ENCODE measurements around the gene TMPRSS7.
"Not testable (repeated sequence)": the region's sequence is repeated elsewhere in the genome, so short reads cannot be mapped to it uniquely, and the experiment has no call there.

DNA sequence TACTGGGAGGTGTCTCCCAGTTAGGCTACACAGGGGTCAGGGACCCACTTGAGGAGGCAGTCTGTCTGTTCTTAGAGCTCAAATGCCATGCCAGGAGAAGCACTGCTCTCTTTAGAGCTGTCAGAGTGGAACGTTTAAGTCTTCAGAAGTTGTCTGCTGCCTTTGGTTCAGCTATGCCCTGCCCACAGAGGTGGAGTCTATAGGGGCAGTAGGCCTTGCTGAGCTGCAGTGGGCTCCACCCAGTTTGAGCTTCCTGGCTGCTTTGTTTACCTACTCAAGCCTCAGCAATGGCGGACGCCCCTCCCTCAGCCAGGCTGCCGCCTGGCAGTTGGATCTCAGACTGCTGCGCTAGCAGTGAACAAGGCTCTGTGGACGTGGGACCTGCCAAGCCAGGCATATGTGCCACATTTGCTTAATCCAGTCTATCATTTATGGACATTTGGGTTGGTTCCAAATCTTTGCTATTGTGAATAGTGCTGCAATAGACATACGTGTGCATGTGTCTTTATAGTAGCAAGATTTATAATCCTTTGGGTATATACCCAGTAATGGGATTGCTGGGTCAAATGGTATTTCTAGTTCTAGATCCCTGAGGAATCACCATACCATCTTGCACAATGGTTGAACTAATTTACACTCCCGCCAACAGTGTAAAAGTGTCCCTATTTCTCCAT is 38.0 kb downstream of the TMPRSS7 start:
- not testable (repeated sequence) for TF ChIP-seq SUZ12 (IDR thresholded peaks at IDR 0.05; ENCODE audit: extremely low read depth, insufficient read depth, insufficient read length); YY1 (IDR thresholded peaks at IDR 0.05; ENCODE audit: insufficient read depth, insufficient read length); ZNF274 (IDR thresholded peaks at IDR 0.05; ENCODE audit: low read depth, low read length)

Measured in NT2/D1 (cell line).